ENCODE measurements around the gene INMT. TPM values are rescaled to one million over a fixed set of nuclear protein-coding genes. Genes with fewer than 3 reads are reported as not detected.

INMT gene
- total RNA-seq, 8 experiments from 2014 or later: 0.13 to 1.2 (median 0.47) TPM

DNA sequence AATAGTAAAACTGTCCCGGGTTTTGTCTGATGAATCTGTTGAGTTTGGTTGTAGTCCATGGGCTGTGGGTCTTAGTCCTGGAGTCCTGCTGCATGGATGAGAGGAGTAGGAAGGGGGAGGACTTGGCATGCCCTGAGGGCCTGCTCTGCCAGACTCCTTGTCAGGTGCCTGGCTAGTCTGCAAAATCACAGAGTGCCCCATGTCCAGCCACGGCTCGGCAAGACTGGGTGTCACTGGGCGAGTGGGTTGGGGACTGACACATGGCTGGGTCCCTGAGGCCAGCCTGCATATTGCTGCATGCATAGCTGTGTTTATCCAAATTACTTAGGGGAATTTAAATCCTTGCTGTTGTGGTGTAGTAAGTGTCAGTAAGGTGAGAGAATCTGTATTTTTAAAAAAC is 29.0 kb downstream of the INMT start:
- in situ Hi-C loops (cut with MboI; ENCODE audit: low pct_unique_long_range_greater_than_20kb in 2 of 9, low sequenced_read_pairs in 9 of 9, unreplicated experiment in 9 of 9): loop anchor here in 1 of 9 experiments (25.0 kb wide), 1 partner anchor 331 kb away; no protein-coding TSS in a partner anchor
- no peak overlapping the region for H3K4me3 ChIP-seq
- 43 to 100% (median 93%) methylated on average over 1 to 4 of the region's 4 CpGs; no CpG with 5 or more reads in 3 of the 10 experiments for WGBS, 10 experiments
- no peaks in the 10 kb centered on the region for H3K4me1 ChIP-seq (replicated peaks in 1 of 2)
- no peak overlapping the region for H3K27ac ChIP-seq
- peak in 3 of 8 experiments; percentile 12 to 86 (median 66) for ATAC-seq (replicated peaks in 6 of 8)

DNA sequence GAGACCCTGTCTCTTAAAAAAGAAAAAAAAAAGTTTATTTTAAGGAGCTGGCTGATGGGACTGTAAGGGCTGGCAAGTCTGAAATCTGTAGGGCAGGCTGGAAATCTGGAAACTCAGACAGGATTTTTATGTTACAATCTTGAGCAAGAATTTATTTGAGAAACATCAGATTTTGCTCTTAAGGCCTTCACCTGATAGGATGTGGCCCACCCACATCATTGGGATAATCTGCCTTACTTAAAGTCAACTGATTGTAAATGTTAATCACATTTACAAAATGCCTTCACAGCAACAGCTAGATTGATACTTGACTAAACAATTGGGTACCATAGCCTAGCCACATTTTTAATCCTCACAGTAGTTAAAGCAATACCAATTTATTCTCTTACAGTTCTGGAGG is 30.8 kb downstream of the INMT start:
- ATAC-seq (replicated peaks in 6 of 8): no peak
- H3K4me3 ChIP-seq: no peak overlapping the region
- H3K4me1 ChIP-seq (replicated peaks in 1 of 2): no peaks in the 10 kb centered on the region
- in situ Hi-C loops (cut with MboI; ENCODE audit: low pct_unique_long_range_greater_than_20kb in 2 of 9, low sequenced_read_pairs in 9 of 9, unreplicated experiment in 9 of 9): loop anchor here in 1 of 9 experiments (25.0 kb wide), 1 partner anchor 330 kb away; no protein-coding TSS in a partner anchor
- H3K27ac ChIP-seq: no peak overlapping the region

DNA sequence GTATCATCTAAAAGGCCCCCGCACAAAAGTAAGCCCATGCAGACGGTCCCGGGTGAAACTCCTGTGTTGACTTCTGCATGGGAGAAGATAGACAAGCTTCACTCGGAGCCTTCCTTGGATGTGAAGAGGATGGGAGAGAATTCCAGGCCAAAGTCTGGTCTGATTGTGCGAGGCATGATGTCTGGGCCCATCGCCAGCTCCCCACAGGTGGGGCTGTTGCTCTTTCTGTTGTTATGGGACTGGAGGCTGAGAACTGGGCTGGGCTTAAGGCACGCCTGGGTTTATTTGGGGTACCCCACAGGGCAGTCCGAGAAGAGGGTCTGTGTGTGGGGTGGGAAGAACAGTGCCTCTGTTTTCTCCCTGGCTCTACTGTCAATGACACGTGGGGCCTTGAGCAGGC is 33.9 kb downstream of the INMT start:
- no peak overlapping the region for H3K4me3 ChIP-seq
- no peak overlapping the region for H3K27ac ChIP-seq
- 87 to 100% (median 94%) methylated on average over 2 to 8 of the region's 9 CpGs; no CpG with 5 or more reads in 3 of the 10 experiments for WGBS, 10 experiments
- no peak for ATAC-seq (replicated peaks in 6 of 8)
- H3K4me1 ChIP-seq (replicated peaks in 1 of 2): no peaks in the 10 kb centered on the region
- in situ Hi-C loops (cut with MboI; ENCODE audit: low pct_unique_long_range_greater_than_20kb in 2 of 9, low sequenced_read_pairs in 9 of 9, unreplicated experiment in 9 of 9): loop anchor here in 1 of 9 experiments (25.0 kb wide), 1 partner anchor 327 kb away; no protein-coding TSS in a partner anchor

DNA sequence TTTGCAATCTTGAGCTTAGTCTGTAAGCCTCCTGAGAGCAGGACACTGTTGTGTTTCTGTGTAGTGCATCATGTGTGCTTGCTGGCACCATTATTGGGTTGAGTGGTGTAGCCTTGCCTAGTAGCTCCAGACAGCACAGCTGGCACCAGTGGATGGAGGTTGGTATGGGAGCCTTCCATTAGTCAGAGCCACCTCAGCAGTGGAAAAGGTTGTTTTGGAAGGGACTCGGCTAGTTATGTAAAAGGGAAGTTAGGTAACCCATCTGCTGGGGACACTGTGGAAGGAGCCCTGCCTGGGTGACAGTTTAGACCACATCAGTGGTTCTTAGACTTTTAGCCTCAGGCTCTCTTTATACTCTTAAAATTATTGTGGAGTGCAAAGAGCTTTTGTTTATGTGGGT is 35.6 kb downstream of the INMT start:
- H3K27ac ChIP-seq: no peak overlapping the region
- WGBS, 10 experiments: 80 to 100% (median 100%) methylated on average over 1 of the region's 1 CpG; no CpG with 5 or more reads in 6 of the 10 experiments
- in situ Hi-C loops (cut with MboI; ENCODE audit: low pct_unique_long_range_greater_than_20kb in 2 of 9, low sequenced_read_pairs in 9 of 9, unreplicated experiment in 9 of 9): loop anchor here in 1 of 9 experiments (25.0 kb wide), 1 partner anchor 325 kb away; no protein-coding TSS in a partner anchor
- no peak for ATAC-seq (replicated peaks in 6 of 8)
- no peak overlapping the region for H3K4me3 ChIP-seq
- H3K4me1 ChIP-seq (replicated peaks in 1 of 2): no peaks in the 10 kb centered on the region

DNA sequence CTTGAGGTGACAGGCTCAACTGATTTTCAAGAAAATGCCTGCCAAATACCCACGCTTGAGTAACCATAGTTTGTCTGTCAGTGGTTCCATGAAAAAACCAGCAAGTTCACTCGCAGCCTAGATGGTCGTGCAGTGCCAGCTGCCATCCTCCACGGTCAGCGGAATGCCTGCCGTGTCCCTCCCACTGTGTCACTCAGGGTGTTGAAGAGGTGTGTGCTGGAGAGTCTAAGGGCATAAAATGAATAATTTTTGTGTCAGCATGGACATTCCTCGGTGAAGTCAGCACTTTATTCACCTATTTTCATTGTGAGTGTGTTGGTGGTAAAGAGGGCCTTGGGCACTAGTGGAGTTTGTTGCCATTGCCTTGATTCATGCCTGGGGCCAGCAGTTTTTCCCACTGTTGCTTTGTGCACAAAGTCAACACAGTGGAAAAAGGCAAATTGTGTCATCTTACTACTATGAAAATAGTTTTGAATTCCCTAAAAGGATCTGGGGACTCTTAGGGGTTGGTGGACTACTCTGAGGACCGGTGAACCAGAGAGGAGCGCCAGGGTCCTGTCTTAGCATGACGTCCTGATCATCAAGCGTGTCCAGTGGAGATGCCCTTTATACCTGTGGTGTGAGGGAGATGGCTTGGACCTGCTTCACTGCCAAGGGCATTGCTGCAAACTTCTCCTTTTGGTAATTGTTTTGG is 36.9 kb downstream of the INMT start:
- Histone ChIP-seq H3K4me1 (replicated peaks in 1 of 2) (no peaks in the 10 kb centered on the region), H3K4me3 (no peak overlapping the region), H3K27ac (no peak overlapping the region)
- in situ Hi-C loops (cut with MboI; ENCODE audit: low pct_unique_long_range_greater_than_20kb in 2 of 9, low sequenced_read_pairs in 9 of 9, unreplicated experiment in 9 of 9): loop anchor here in 1 of 9 experiments (25.0 kb wide), 1 partner anchor 324 kb away; no protein-coding TSS in a partner anchor
- no peak for ATAC-seq (replicated peaks in 6 of 8)
- WGBS, 10 experiments: 81 to 100% (median 89%) methylated on average over 1 to 6 of the region's 11 CpGs; no CpG with 5 or more reads in 4 of the 10 experiments

DNA sequence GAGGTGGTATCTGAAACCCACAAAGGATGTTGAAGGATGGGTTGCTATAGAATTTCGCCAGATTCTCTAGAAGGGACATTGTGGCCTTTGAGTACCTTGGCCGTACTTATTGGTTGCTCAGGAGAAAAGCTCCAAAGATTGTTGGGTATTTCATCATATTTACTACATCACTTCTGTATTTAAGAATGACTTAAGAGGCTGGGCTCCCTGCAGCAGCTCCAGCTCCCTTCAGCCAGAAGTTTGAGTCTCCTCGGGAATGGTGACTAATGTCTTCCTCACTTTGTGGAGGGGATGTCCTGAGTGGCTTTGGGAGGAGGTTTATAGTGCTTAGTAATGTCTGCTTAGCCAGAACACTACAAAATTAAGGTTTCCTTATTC is 37.4 kb downstream of the INMT start:
- no peaks in the 10 kb centered on the region for H3K4me1 ChIP-seq (replicated peaks in 1 of 2)
- WGBS, 10 experiments: 92 to 100% (median 97%) methylated on average over 1 to 3 of the region's 3 CpGs; no CpG with 5 or more reads in 5 of the 10 experiments
- no peak overlapping the region for H3K27ac ChIP-seq
- no peak overlapping the region for H3K4me3 ChIP-seq
- peak in 4 of 8 experiments; percentile 70 to 88 (median 82) for ATAC-seq (replicated peaks in 6 of 8)
- in situ Hi-C loops (cut with MboI; ENCODE audit: low pct_unique_long_range_greater_than_20kb in 2 of 9, low sequenced_read_pairs in 9 of 9, unreplicated experiment in 9 of 9): loop anchor here in 1 of 9 experiments (25.0 kb wide), 1 partner anchor 323 kb away; no protein-coding TSS in a partner anchor

DNA sequence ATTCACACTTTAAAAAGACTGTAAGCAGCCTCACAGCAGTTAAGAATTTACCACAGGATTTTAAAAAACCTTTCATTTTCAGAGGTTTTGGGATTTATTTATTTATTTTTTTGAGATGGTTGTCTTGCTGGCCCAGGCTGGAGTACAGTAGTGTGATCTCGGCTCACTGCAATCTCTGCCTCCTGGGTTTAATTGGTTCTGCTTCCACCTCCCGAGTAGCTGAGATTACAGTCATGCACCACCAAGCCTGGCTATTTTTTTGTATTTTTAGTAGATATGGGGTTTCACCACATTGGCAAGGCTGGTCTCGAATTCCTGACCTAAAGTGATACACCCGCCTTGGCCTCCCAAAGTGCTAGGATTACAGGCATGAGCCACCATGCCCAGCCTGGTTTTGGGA is 38.4 kb downstream of the INMT start:
- in situ Hi-C loops (cut with MboI; ENCODE audit: low pct_unique_long_range_greater_than_20kb in 2 of 9, low sequenced_read_pairs in 9 of 9, unreplicated experiment in 9 of 9): loop anchor here in 1 of 9 experiments (25.0 kb wide), 1 partner anchor 322 kb away; no protein-coding TSS in a partner anchor

DNA sequence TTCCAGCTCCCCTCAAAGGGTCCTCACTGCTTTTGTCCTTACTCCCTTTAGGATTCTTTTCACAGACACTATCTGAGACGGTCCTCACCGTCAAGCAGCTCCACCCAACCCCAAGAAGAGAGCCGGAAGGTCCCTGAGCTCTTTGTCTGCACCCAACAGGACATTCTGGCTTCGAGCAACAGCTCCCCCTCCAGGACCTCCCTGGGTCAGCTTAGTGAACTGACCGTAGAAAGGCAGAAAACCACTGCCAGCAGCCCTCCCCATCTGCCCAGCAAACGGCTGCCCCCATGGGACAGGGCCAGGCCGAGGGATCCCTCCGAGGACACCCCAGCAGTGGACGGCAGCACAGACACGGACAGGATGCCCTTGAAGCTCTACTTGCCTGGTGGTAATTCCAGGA is 39.2 kb downstream of the INMT start:
- Histone ChIP-seq H3K4me3 (no peak overlapping the region), H3K27ac (no peak overlapping the region), H3K4me1 (replicated peaks in 1 of 2) (no peaks in the 10 kb centered on the region)
- in situ Hi-C loops (cut with MboI; ENCODE audit: low pct_unique_long_range_greater_than_20kb in 2 of 9, low sequenced_read_pairs in 9 of 9, unreplicated experiment in 9 of 9): loop anchor here in 1 of 9 experiments (25.0 kb wide), 1 partner anchor 321 kb away; no protein-coding TSS in a partner anchor
- no peak for ATAC-seq (replicated peaks in 6 of 8)
- 60 to 100% (median 86%) methylated on average over 1 to 6 of the region's 10 CpGs; no CpG with 5 or more reads in 5 of the 10 experiments for WGBS, 10 experiments

More for the DNA sequence above, 38.4 kb downstream of the INMT start:
- ATAC-seq (replicated peaks in 6 of 8): no peak
- WGBS, 10 experiments: 80 to 100% (median 93%) methylated on average over 1 to 4 of the region's 4 CpGs; no CpG with 5 or more reads in 5 of the 10 experiments
- Histone ChIP-seq H3K4me1 (replicated peaks in 1 of 2) (no peaks in the 10 kb centered on the region), H3K4me3 (no peak overlapping the region), H3K27ac (no peak overlapping the region)

DNA sequence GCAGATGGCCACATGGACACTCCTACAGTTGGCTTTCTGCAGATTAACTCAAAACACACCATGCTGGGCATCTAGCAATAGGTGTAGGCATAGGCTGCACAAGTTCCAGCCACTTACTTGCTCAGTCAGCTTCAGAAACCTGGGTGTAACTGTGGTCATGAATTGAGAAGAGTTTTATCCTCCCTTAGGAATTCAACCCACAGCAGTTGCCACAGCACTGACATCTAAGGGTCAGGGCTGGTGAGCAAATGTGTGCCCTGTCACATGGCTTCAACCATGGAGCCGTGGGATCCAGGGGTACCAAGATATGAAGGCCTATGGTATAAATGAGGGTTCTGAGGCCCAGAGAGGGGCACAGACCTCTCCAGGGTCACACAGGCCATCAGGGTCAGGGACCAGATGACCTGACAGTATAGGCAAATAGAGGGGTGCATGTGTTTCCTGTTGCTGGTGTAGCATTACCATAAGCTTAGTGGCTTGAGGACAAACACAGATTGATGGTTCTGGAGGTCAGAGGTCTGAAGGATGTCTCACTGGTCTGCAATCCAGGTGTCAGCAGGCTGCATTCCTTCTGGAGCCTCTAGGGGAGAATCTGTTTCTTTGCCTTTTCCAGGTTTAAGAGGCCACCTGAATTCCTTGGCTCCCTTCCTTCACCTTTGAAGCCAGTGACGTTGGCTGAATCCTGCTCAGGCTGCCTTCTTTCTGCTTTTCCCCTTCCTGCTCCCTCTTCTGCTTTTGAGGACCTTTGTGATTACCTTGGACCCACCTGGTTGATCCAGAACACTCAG is 43.4 kb downstream of the INMT start:
- WGBS, 10 experiments: 83 to 100% (median 100%) methylated on average over 1 to 2 of the region's 2 CpGs; no CpG with 5 or more reads in 7 of the 10 experiments
- in situ Hi-C loops (cut with MboI; ENCODE audit: low pct_unique_long_range_greater_than_20kb in 2 of 9, low sequenced_read_pairs in 9 of 9, unreplicated experiment in 9 of 9): loop anchor here in 1 of 9 experiments (25.0 kb wide), 1 partner anchor 317 kb away; no protein-coding TSS in a partner anchor
- peak in 1 of 8 experiments; percentile 17 for ATAC-seq (replicated peaks in 6 of 8)

DNA sequence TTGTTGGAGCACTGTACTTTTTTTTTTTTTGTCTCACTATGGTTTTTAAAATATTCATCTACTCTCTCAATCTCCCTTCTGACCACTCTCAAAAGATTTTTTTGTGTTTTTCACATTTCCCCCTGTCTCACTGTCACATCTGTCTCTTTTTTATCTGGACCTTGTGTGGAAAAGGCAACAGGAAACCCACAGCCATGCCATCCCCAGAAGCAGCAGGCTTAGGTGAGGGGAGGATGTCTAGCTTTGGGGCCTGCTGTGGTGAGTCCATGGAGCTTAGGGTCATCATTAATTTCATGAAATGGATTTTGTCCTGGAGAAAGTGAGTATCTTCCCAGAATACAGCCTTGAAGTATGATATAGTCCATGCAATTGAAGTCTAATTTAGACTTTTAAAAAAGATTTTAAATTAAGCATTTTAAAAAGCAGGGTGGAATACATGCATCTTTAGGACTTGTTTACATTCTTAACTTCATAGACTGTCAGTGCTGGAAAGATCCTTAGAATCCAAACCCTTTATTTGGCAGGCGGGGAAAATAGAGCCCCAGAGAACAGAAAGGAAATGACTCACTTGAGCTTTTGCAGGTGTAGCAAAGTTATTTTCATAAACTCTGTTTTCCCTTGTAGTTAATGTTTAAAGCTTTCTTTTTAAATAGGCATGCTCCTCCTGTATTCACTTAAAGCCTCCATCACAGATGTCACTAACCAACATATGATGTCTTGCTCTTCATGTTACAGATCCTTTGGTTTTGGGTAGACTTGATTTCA is 44.4 kb downstream of the INMT start:
- Histone ChIP-seq H3K27ac (no peak overlapping the region), H3K4me3 (no peak overlapping the region), H3K4me1 (replicated peaks in 1 of 2) (peaks cover 0 to 2% of the 10 kb centered on the region in 2 donors)
- WGBS, 10 experiments: 0 to 100% (median 88%) methylated on average over 1 of the region's 1 CpG; no CpG with 5 or more reads in 1 of the 10 experiments
- peak in 1 of 8 experiments; percentile 57 for ATAC-seq (replicated peaks in 6 of 8)
- in situ Hi-C loops (cut with MboI; ENCODE audit: low pct_unique_long_range_greater_than_20kb in 2 of 9, low sequenced_read_pairs in 9 of 9, unreplicated experiment in 9 of 9): loop anchor here in 1 of 9 experiments (25.0 kb wide), 1 partner anchor 316 kb away; no protein-coding TSS in a partner anchor

More for the DNA sequence above, 43.4 kb downstream of the INMT start:
- no peak overlapping the region for H3K27ac ChIP-seq
- H3K4me1 ChIP-seq (replicated peaks in 1 of 2): no peaks in the 10 kb centered on the region
- no peak overlapping the region for H3K4me3 ChIP-seq

DNA sequence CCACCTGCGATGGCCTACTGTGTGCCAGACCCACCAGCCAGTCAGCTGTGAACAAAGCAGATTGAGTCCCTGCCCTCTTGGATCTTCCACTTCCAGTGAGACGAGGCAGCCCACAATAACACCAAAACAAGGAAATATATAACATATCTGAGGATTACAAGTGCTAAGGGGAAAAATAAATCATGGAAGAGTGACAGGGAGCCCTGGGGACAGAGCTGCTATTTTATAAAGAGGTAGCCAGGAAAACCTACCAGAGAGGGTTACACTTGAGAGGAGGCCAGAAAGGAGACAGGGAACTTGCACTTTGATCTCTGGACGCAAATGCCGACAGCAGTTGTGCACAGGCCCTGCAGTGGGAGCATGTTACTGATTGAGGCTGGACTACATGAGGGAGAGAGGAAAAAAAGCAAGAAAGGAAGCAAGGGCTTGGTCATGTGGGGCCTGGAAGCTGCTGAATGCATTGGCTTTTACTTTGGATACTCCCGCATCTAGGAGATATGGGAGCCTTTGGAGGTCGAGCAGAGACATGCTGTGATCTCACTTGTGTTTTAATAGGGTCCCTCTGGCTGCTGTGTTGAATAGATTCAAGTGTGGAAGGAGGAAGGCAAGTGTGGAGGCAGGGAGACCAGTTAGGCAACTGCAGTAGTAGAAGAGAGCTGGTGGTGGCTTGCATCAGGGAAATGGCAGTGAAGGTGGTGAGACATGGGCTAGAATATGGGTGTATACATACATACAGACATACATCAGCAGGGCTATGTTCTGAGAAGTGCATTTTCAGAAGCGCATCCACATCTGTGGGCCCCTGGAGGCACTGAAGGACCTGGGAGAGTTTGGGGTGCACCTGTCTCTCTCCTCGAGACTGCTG is 45.5 kb downstream of the INMT start:
- peaks cover 0 to 2% of the 10 kb centered on the region in 2 donors for H3K4me1 ChIP-seq (replicated peaks in 1 of 2)
- no peak overlapping the region for H3K4me3 ChIP-seq
- no peak overlapping the region for H3K27ac ChIP-seq
- ATAC-seq (replicated peaks in 6 of 8): no peak
- in situ Hi-C loops (cut with MboI; ENCODE audit: low pct_unique_long_range_greater_than_20kb in 2 of 9, low sequenced_read_pairs in 9 of 9, unreplicated experiment in 9 of 9): loop anchor here in 1 of 9 experiments (25.0 kb wide), 1 partner anchor 315 kb away; no protein-coding TSS in a partner anchor
- WGBS, 10 experiments: 55 to 100% (median 87%) methylated on average over 2 to 6 of the region's 8 CpGs

Measured in motor neuron (in vitro differentiated cells).